Panc1 (cell line): ENCODE data around the gene TGFB3.

Experiments used
- CTCF ChIP-seq: fragments of 450-650 bp; IDR thresholded peaks from 2 replicates; pipeline ENCODE4 v1.5.1; 2017; ENCODE audit warnings: mild to moderate bottlenecking
- POLR2AphosphoS5 ChIP-seq: IDR thresholded peaks from 2 replicates; pipeline ENCODE4 v1.6.1; 2012; ENCODE audit warnings: mild to moderate bottlenecking, low read depth, low read length, moderate library complexity
- REST ChIP-seq, 2 experiments: IDR thresholded peaks; 2 replicates each; pipeline ENCODE4 v1.6.1; 2011 to 2012; ENCODE audit warnings: low read depth in 2 of 2, control low read depth in 1 of 2, low read length in 1 of 2, mild to moderate bottlenecking in 1 of 2, moderate library complexity in 1 of 2; ENCODE audit not compliant: insufficient read depth in 1 of 2

GRCh38 chr14:75987201-75987970, 5.6 kb upstream of the TGFB3 start:
- TF ChIP-seq REST (IDR thresholded peaks at IDR 0.05; ENCODE audit: insufficient read depth in 1 of 2, low read depth in 2 of 2, low read length in 1 of 2) (no peak), CTCF (no peak), POLR2AphosphoS5 (no peak)
